KMS-11 (cell line): ENCODE measurements around the gene PACSIN2.

Experiments used
- H2AFZ ChIP-seq: fragments of 200-600 bp; sonication (generic); 2 replicates; pipeline ENCODE4 v1.6.1; 2016; ENCODE audit warnings: antibody characterized with exemption, mixed run types, low read depth
- H3K27ac ChIP-seq: fragments of 200-600 bp; sonication (generic); 2 replicates; pipeline ENCODE4 v1.6.1; 2016; ENCODE audit warnings: mild to moderate bottlenecking, mixed run types
- H3K27me3 ChIP-seq: fragments of 200-600 bp; sonication (generic); 2 replicates; pipeline ENCODE4 v1.6.1; 2017; ENCODE audit warnings: mild to moderate bottlenecking, low read depth, mixed run types, moderate library complexity; ENCODE audit not compliant: insufficient read depth
- H3K36me3 ChIP-seq: fragments of 200-600 bp; sonication (generic); 2 replicates; pipeline ENCODE4 v1.6.1; 2017; ENCODE audit warnings: mild to moderate bottlenecking, mixed run types; ENCODE audit not compliant: insufficient read depth
- H3K4me1 ChIP-seq: fragments of 200-600 bp; sonication (generic); 2 replicates; pipeline ENCODE4 v1.6.1; 2016; ENCODE audit warnings: mild to moderate bottlenecking, low read depth, mixed run types; ENCODE audit not compliant: poor library complexity, severe bottlenecking
- H3K4me2 ChIP-seq: fragments of 200-600 bp; sonication (generic); 2 replicates; pipeline ENCODE4 v1.7.0; 2016; ENCODE audit warnings: mild to moderate bottlenecking, mixed run types
- H3K4me3 ChIP-seq: fragments of 200-600 bp; sonication (generic); IDR thresholded peaks from 2 replicates; pipeline ENCODE4 v1.6.1; 2017; ENCODE audit warnings: low read depth, low read length, mixed read lengths; ENCODE audit not compliant: insufficient read depth
- H3K79me2 ChIP-seq: fragments of 200-600 bp; sonication (generic); 2 replicates; pipeline ENCODE4 v1.6.1; 2016; ENCODE audit warnings: low read depth, mixed run types; ENCODE audit not compliant: insufficient read depth
- H3K9ac ChIP-seq: fragments of 200-600 bp; sonication (generic); 2 replicates; pipeline ENCODE4 v1.6.1; 2016; ENCODE audit warnings: mild to moderate bottlenecking, mixed run types
- H4K20me1 ChIP-seq: fragments of 200-600 bp; sonication (generic); 2 replicates; pipeline ENCODE4 v1.6.1; 2016; ENCODE audit warnings: mild to moderate bottlenecking, mixed run types; ENCODE audit not compliant: insufficient read depth
- TF ChIP-seq, protein P1 (sequence below): fragments of 200-600 bp; sonication (generic); conservative IDR thresholded peaks from 2 replicates; pipeline ENCODE4 v1.6.1; 2017; ENCODE audit warnings: low read depth, mild to moderate bottlenecking, antibody characterized with exemption, low read length, moderate library complexity, mixed read lengths

Gene PACSIN2

DNA sequence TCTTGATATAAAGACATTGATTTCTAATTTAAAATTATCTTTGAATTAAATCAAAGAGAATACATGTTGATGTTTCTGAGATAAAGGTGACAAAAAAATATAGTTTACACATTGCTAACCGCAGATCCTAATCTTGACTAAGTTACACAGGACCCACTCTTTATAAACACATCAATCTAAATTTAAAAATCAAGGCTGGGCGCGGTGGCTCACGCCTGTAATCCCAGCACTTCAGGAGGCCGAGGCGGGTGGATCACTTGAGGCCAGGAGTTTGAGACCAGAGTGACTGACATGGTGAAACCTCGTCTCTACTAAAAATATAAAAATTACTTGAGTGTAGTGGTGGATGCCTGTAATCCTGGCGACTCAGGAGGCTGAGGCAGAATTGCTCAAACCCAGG, 159.7 kb downstream of the PACSIN2 start:
- H4K20me1 ChIP-seq: no peaks in the 10 kb centered on the region
- TF ChIP-seq, protein P1, sequence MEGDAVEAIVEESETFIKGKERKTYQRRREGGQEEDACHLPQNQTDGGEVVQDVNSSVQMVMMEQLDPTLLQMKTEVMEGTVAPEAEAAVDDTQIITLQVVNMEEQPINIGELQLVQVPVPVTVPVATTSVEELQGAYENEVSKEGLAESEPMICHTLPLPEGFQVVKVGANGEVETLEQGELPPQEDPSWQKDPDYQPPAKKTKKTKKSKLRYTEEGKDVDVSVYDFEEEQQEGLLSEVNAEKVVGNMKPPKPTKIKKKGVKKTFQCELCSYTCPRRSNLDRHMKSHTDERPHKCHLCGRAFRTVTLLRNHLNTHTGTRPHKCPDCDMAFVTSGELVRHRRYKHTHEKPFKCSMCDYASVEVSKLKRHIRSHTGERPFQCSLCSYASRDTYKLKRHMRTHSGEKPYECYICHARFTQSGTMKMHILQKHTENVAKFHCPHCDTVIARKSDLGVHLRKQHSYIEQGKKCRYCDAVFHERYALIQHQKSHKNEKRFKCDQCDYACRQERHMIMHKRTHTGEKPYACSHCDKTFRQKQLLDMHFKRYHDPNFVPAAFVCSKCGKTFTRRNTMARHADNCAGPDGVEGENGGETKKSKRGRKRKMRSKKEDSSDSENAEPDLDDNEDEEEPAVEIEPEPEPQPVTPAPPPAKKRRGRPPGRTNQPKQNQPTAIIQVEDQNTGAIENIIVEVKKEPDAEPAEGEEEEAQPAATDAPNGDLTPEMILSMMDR: no peak
- no peaks in the 10 kb centered on the region for H3K27me3 ChIP-seq
- no peaks in the 10 kb centered on the region for H3K36me3 ChIP-seq
- H2AFZ ChIP-seq: no peak overlapping the region
- H3K4me2 ChIP-seq: no peak overlapping the region
- H3K4me3 ChIP-seq: no peak overlapping the region
- no peak overlapping the region for H3K9ac ChIP-seq
- H3K4me1 ChIP-seq: peaks cover 11% of the 10 kb centered on the region
- peaks cover 34% of the 10 kb centered on the region; the same call in 1 of the 2 replicates for H3K79me2 ChIP-seq
- H3K27ac ChIP-seq: no peak overlapping the region

DNA sequence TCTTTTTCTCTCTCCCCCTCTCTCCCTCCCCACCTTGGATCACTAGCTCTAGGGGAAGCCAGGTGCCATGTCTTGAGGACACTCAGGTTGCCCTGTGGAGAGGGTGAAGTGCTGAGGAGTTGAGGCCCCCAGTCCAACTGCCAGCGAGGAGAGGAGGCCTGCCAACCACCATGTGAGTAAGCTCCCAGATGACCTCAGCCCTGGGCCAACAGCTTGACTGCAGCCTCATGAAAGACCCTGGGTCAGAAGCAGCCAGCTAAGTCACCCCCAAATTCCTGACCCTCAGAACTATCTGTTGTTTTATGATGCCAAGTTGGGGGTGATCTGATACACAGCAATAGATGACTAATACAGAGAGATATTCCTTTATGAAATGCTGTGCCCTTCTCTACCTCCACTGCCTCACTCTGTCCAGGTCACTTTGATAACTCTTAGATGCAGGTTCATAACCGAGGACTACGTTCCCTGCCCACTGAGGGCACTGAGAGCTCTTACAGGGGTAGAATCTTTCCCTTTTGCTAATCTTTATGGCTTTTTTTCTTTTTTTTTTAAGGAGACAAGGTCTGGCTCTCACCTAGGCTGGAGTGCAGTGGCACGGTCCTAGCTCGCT, 165.9 kb downstream of the PACSIN2 start:
- Histone ChIP-seq H3K9ac (no peak overlapping the region), H2AFZ (no peak overlapping the region), H3K4me2 (no peak overlapping the region), H3K4me3 (no peak overlapping the region), H3K27ac (no peak overlapping the region), H3K27me3 (no peaks in the 10 kb centered on the region), H4K20me1 (no peaks in the 10 kb centered on the region), H3K36me3 (no peaks in the 10 kb centered on the region), H3K4me1 (no peaks in the 10 kb centered on the region), H3K79me2 (peaks cover 27% of the 10 kb centered on the region; the same call in 1 of the 2 replicates)
- TF ChIP-seq, protein P1: no peak

DNA sequence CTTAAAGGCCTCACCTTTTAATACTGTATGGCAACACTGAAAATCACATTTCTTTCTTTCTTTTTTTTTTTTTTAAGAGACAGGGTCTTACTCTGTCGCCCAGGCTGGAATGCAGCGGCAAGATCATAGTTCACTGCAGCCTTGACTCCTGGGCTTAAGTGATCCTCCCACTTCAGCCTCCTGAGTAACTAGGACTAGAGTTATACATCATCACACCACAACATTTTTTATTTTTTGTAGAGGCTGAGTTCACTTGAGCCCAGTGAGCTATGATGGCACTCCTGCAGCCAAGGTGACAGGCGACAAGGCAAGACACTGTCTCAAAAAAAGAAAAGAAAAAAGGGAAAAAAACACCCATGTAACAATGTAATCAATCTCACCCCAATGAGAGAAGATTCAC, 167.8 kb downstream of the PACSIN2 start:
- Histone ChIP-seq H4K20me1 (no peaks in the 10 kb centered on the region), H3K27ac (no peak overlapping the region), H3K36me3 (no peaks in the 10 kb centered on the region), H3K79me2 (peaks cover 17% of the 10 kb centered on the region; the same call in 1 of the 2 replicates), H3K4me3 (no peak overlapping the region), H3K4me2 (no peak overlapping the region), H3K9ac (no peak overlapping the region), H3K4me1 (no peaks in the 10 kb centered on the region), H3K27me3 (no peaks in the 10 kb centered on the region), H2AFZ (no peak overlapping the region)
- TF ChIP-seq, protein P1: no peak

DNA sequence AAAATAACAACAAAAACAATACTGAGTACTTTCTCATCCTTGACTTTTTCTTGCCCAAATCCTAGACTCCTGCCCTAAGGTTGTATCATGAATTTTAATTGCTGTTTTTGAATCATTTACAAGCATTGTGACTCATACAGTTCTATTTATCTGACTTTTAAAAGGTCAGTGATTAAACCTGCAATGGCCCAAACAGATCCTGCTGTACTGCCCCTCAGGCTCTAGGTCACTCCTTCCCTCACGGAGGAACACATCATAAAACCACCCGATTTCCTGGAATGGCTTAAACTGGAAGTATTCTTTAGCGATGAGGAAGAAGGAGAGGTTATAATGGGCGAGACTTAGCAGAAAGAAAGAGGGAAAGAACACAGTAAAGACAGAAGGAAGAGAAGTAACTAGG, 170.2 kb downstream of the PACSIN2 start:
- Histone ChIP-seq H3K4me1 (no peaks in the 10 kb centered on the region), H3K27me3 (no peaks in the 10 kb centered on the region), H2AFZ (no peak overlapping the region), H3K4me3 (no peak overlapping the region), H3K27ac (no peak overlapping the region), H3K36me3 (0 out of 2 replicates have a peak, but pooled peaks cover 4% of the 10 kb centered on the region), H3K4me2 (no peak overlapping the region), H4K20me1 (no peaks in the 10 kb centered on the region), H3K79me2 (peaks cover 6% of the 10 kb centered on the region; the same call in 1 of the 2 replicates), H3K9ac (no peak overlapping the region)
- TF ChIP-seq, protein P1: no peak
